MCF 10A (cell line): ENCODE results near the gene RAMP3. TPM values are rescaled to one million over a fixed set of nuclear protein-coding genes. Genes with fewer than 3 reads are reported as not detected.
"Not testable (repeated sequence)": the region's sequence is repeated elsewhere in the genome, so short reads cannot be mapped to it uniquely, and the experiment has no call there.

Experiments used
- BruUV-seq: library from RNA; stranded (reverse); fragments of 400-500 nt; replicated peaks from 2 replicates; lab custom pipeline; 2021; lab: Mats Ljungman, UMichigan
- CTCF ChIA-PET: fragments of 300-600 bp; sonication (Branson Sonifier 250); formaldehyde crosslinking; extraction: SDS; loops from one replicate; lab custom pipeline; 2021; ENCODE audit warnings: antibody characterized with exemption, inconsistent platforms; lab: Yijun Ruan, JAX
- POLR2A ChIA-PET: fragments of 300-600, 350-650 bp; sonication (Branson Sonifier 250); formaldehyde crosslinking; extraction: SDS; loops from one replicate; lab custom pipeline; 2020; ENCODE audit warnings: antibody characterized with exemption, inconsistent platforms; lab: Yijun Ruan, JAX
- DNase-seq: peaks from one replicate; pipeline ENCODE4 v3.0.0-alpha.2; 2018; ENCODE audit not compliant: unreplicated experiment
- H3K27ac Mint-ChIP-seq: one replicate; pipeline ENCODE4 v1.8.0; 2022; ENCODE audit warnings: mild to moderate bottlenecking, low read depth, mixed read lengths; ENCODE audit not compliant: unreplicated experiment
- H3K27me3 Mint-ChIP-seq: one replicate; pipeline ENCODE4 v1.8.0; 2022; ENCODE audit warnings: mixed read lengths; ENCODE audit not compliant: insufficient read depth, unreplicated experiment
- H3K36me3 Mint-ChIP-seq: one replicate; pipeline ENCODE4 v1.8.0; 2022; ENCODE audit warnings: mild to moderate bottlenecking, moderate library complexity, mixed read lengths; ENCODE audit not compliant: insufficient read depth, unreplicated experiment
- H3K4me1 Mint-ChIP-seq: one replicate; pipeline ENCODE4 v1.8.0; 2022; ENCODE audit warnings: mixed read lengths; ENCODE audit not compliant: insufficient read depth, unreplicated experiment
- H3K4me3 Mint-ChIP-seq: one replicate; pipeline ENCODE4 v1.8.0; 2022; ENCODE audit warnings: mild to moderate bottlenecking, moderate library complexity, mixed read lengths; ENCODE audit not compliant: unreplicated experiment
- H3K9me3 Mint-ChIP-seq: one replicate; pipeline ENCODE4 v1.8.0; 2022; ENCODE audit warnings: mixed read lengths; ENCODE audit not compliant: unreplicated experiment
- CTCF ChIP-seq: fragments of 200-600 bp; IDR thresholded peaks from one replicate; pipeline ENCODE4 v1.8.0; 2022; ENCODE audit warnings: antibody characterized with exemption, mild to moderate bottlenecking; ENCODE audit not compliant: unreplicated experiment
- intact Hi-C: fragments of 100-400 bp; cut with micrococcal nuclease; formaldehyde crosslinking; loops from 2 replicates; pipeline ENCODE4 v1.14.1; 2022
- total RNA-seq: library from RNA; stranded (reverse); gene quantifications from 2 replicates; pipeline ENCODE4 v1.2.3, GENCODE V29; 2022

The RAMP3 gene
- total RNA-seq, 1 experiment from 2014 or later, result not detected

- TF ChIP-seq CTCF, result no peak
- Mint-ChIP-seq H3K36me3 (no peaks in the 10 kb centered on the region), H3K4me3 (no peak overlapping the region), H3K27me3 (peaks cover 29% of the 10 kb centered on the region), H3K4me1 (no peaks in the 10 kb centered on the region), H3K27ac (no peak overlapping the region), H3K9me3 (peaks cover 20% of the 10 kb centered on the region)
- CTCF ChIA-PET, result interaction anchor here (0.7 to 1.0 kb wide), 2 partner anchors 44 to 99 kb away, joined by 3 to 4 read pairs; no protein-coding TSS in a partner anchor
- POLR2A ChIA-PET, result no interaction called here
- DNase-seq, result no peak
- BruUV-seq, result no TSS peak
- intact Hi-C loops, result no loop called here
Measured at GRCh38 chr7:45161842-45162241, 4.3 kb downstream of the RAMP3 start.

- no peak for DNase-seq
- intact Hi-C loops, result no loop called here
- H3K4me1 Mint-ChIP-seq, result no peaks in the 10 kb centered on the region
- no peak overlapping the region for H3K27ac Mint-ChIP-seq
- ChIA-PET CTCF (interaction anchor here (0.7 kb wide), 1 partner anchor 44 kb away, joined by 3 read pairs; no protein-coding TSS in a partner anchor), POLR2A (no interaction called here)
- peaks cover 20% of the 10 kb centered on the region for H3K9me3 Mint-ChIP-seq
- H3K36me3 Mint-ChIP-seq, result no peaks in the 10 kb centered on the region
- H3K4me3 Mint-ChIP-seq, result no peak overlapping the region
- peaks cover 29% of the 10 kb centered on the region for H3K27me3 Mint-ChIP-seq
- no TSS peak for BruUV-seq
- no peak for TF ChIP-seq CTCF
Measured at GRCh38 chr7:45162311-45162845, 4.8 kb downstream of the RAMP3 start.

- Mint-ChIP-seq H3K4me1 (no peaks in the 10 kb centered on the region), H3K4me3 (no peak overlapping the region), H3K36me3 (no peaks in the 10 kb centered on the region), H3K27ac (no peak overlapping the region), H3K27me3 (peaks cover 25% of the 10 kb centered on the region), H3K9me3 (peaks cover 20% of the 10 kb centered on the region)
- TF ChIP-seq CTCF, result no peak
- no peak for DNase-seq
- ChIA-PET CTCF (interaction anchor here (0.8 to 1.4 kb wide), 2 partner anchors 47 to 97 kb away, joined by 3 to 7 read pairs; no protein-coding TSS in a partner anchor), POLR2A (no interaction called here)
- BruUV-seq, result no TSS peak
- intact Hi-C loops, result no loop called here
Measured at GRCh38 chr7:45162943-45163691, 5.5 kb downstream of the RAMP3 start.

DNA sequence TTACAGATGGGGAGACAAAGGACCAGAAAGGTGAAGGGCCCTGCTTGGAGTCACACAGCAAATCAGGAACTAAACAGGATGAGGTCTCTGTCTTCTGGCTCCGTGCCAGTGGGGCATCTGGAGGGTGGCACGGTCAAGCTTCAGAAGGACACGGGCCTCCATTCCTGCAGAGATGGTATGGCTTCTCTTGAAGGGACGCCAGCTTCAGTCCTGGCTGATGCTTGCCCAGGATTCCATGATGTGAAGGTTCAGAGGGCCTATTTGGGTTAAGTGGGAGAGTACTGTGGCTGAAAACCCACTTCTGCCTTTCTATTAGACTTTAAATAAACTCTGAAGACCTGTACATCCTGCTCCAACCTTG, 6.1 kb downstream of the RAMP3 start:
- no peak for DNase-seq
- ChIA-PET CTCF (interaction anchor here (0.8 to 1.4 kb wide), 2 partner anchors 47 to 96 kb away, joined by 3 to 7 read pairs; no protein-coding TSS in a partner anchor), POLR2A (no interaction called here)
- H3K4me1 Mint-ChIP-seq, result no peaks in the 10 kb centered on the region
- H3K9me3 Mint-ChIP-seq, result peaks cover 20% of the 10 kb centered on the region
- intact Hi-C loops, result no loop called here
- TF ChIP-seq CTCF, result no peak
- peaks cover 20% of the 10 kb centered on the region for H3K27me3 Mint-ChIP-seq
- BruUV-seq, result no TSS peak
- H3K4me3 Mint-ChIP-seq, result no peak overlapping the region
- no peaks in the 10 kb centered on the region for H3K36me3 Mint-ChIP-seq
- no peak overlapping the region for H3K27ac Mint-ChIP-seq

- H3K36me3 Mint-ChIP-seq, intact Hi-C loops, H3K4me3 Mint-ChIP-seq, H3K27ac Mint-ChIP-seq, BruUV-seq, POLR2A ChIA-PET, H3K4me1 Mint-ChIP-seq, DNase-seq: not testable (repeated sequence)
- peaks cover 21% of the 10 kb centered on the region for H3K27me3 Mint-ChIP-seq
- CTCF ChIA-PET, result interaction anchor here (0.8 to 1.4 kb wide), 2 partner anchors 9 to 96 kb away, joined by 3 to 7 read pairs; no protein-coding TSS in a partner anchor
- peaks cover 20% of the 10 kb centered on the region for H3K9me3 Mint-ChIP-seq
Measured at GRCh38 chr7:45164271-45164670, 6.7 kb downstream of the RAMP3 start.
